ENCODE data around the gene APOL3. TPM values are rescaled to one million over a fixed set of nuclear protein-coding genes. Genes with fewer than 3 reads are reported as not detected.

The APOL3 gene
- total and polyA plus RNA-seq, 2 of the 13 experiments (the other 11 are each of a cell fraction or from before 2014, with no cell fraction given), result 3.8 to 5.4 TPM

DNA sequence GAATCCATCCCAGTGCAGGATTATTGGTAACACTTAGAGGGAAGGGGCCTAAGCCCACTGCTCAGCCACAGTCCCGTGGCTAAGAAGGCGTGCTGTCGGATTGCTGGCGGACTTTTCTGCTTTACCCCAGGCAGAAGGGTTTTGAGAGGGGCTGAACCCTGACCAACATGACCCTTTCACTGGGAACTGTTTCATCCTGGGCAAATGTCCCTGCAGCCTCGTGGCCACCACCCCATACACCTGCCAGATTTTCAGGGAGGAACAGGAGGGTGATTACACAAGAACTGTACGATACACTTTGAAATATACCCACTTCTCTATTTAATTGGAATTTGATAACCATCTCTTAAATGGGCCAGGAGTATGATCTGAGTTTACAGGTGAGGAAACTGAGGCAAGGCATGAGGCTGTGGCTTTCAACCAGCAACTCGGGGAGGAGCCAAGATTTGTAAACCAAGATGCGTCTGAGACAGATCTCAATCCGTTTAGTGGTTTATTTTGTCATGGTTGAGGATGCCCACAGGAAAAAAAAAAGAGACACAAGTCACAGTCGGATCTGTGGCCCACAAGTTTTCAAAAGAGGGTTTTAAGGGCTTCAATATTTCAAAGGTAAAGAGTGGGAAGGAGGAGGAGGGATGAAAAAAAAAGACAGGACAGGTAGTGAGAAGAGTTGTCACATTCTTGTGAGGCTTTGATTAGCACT, 6.1 kb upstream of the APOL3 start (continued):
- no peak for TF ChIP-seq YEATS2 (CRISPR knock-in tag; IDR thresholded peaks at IDR 0.05; ENCODE audit: borderline replicate concordance)
- no peak for TF ChIP-seq REL (CRISPR knock-in tag; conservative IDR thresholded peaks at IDR 0.05)
- TF ChIP-seq, protein P1, sequence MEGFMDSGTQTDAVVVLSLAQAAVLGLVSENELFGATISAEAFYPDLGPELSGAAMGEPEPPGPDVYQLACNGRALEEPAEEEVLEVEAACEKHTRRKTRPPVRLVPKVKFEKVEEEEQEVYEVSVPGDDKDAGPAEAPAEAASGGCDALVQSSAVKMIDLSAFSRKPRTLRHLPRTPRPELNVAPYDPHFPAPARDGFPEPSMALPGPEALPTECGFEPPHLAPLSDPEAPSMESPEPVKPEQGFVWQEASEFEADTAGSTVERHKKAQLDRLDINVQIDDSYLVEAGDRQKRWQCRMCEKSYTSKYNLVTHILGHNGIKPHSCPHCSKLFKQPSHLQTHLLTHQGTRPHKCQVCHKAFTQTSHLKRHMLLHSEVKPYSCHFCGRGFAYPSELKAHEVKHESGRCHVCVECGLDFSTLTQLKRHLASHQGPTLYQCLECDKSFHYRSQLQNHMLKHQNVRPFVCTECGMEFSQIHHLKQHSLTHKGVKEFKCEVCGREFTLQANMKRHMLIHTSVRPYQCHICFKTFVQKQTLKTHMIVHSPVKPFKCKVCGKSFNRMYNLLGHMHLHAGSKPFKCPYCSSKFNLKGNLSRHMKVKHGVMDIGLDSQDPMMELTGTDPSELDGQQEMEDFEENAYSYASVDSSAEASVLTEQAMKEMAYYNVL (CRISPR knock-in tag; IDR thresholded peaks at IDR 0.05; ENCODE audit: borderline replicate concordance), result no peak
- TF ChIP-seq MTF2 (CRISPR knock-in tag; IDR thresholded peaks at IDR 0.05; ENCODE audit: borderline replicate concordance), result no peak
- TF ChIP-seq ZNF556 (CRISPR knock-in tag; IDR thresholded peaks at IDR 0.05; ENCODE audit: borderline replicate concordance), result no peak
- no peak for TF ChIP-seq CBFB (CRISPR knock-in tag; IDR thresholded peaks at IDR 0.05)

DNA sequence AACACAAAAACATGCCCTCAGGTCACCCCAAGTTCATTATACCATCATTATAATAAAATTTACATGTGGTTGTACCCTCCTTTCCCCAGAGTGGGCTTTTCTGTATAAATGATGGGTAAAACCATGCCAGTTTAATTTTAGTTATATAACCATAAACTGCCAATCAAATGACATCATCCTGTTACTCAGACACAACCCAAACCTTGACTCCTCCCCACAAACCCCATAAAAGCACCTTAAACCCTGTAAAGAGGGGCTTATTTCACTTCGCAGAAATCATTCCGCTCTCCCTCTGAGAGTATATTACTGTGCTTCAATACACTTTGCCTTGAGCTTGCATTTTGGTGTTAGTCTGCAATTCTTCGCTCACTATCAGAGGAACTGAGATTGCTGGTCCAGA, 5.5 kb upstream of the APOL3 start:
- FAIRE-seq, result no peak
- DNase-seq (ENCODE audit: low spot score), result no peak
- Histone ChIP-seq H3K9ac (ENCODE audit: insufficient read depth, low read depth, low read length) (no peak overlapping the region), H3K27me3 (ENCODE audit: control insufficient read depth in 1 of 2, insufficient read depth in 2 of 2, low read length in 2 of 2) (peaks cover 0 to 4% of the 10 kb centered on the region in 2 experiments; a peak in 1 of 5 replicates), H3K79me2 (ENCODE audit: insufficient read depth, low read length) (no peaks in the 10 kb centered on the region), H3K27ac (ENCODE audit: extremely low read length, insufficient read depth, low read length) (no peak overlapping the region), H4K20me1 (ENCODE audit: insufficient read depth, low read length) (no peaks in the 10 kb centered on the region), H2AFZ (ENCODE audit: low read length) (no peak overlapping the region), H3K4me2 (ENCODE audit: low read depth, low read length) (no peak overlapping the region), H3K9me3 (ENCODE audit: low read length) (no peaks in the 10 kb centered on the region), H3K36me3 (replicated peaks in 1 of 2; ENCODE audit: control insufficient read depth in 1 of 2, insufficient read depth in 2 of 2, low read length in 2 of 2) (no peaks in the 10 kb centered on the region), H3K4me1 (ENCODE audit: insufficient read depth, low read length) (peaks cover 19% of the 10 kb centered on the region), H3K4me3 (replicated peaks in 1 of 3; ENCODE audit: insufficient read depth in 1 of 3, low read depth in 2 of 3, low read length in 3 of 3) (no peak overlapping the region)
- in situ Hi-C loops (cut with HindIII; ENCODE audit: extremely low pct_ligation_motif_present, low pct_unique_long_range_greater_than_20kb), result no loop called here
- ChIA-PET CTCF (ENCODE audit: low intra/inter-chr PET ratio, low total read pairs) (no interaction called here), POLR2A (no interaction called here)
- intact Hi-C loops (cut with micrococcal nuclease; ENCODE audit: unreplicated experiment), result no loop called here
- BruUV-seq (replicated peaks), result no TSS peak
- 90% methylated on average over 3 of the region's 3 CpGs for WGBS (ENCODE audit: low lambda C conversion rate)
- TF ChIP-seq ZNF782 (CRISPR knock-in tag; IDR thresholded peaks at IDR 0.05; ENCODE audit: borderline replicate concordance) (no peak), ATF7 (IDR thresholded peaks at IDR 0.05) (peak; percentile 80), ATF7 (CRISPR knock-in tag; IDR thresholded peaks at IDR 0.05) (no peak)
- ATAC-seq, result no peak

All from HepG2 (cell line).